ENCODE data around the gene CAMP. TPM values are rescaled to one million over a fixed set of nuclear protein-coding genes. Genes with fewer than 3 reads are reported as not detected.
A peak's percentile ranks its signal among the peaks of the same experiment; 100 is the strongest.

Gene CAMP
- total and polyA plus RNA-seq, 2 donors from 2014 or later: not detected

GRCh38 chr3:48186631-48187300 lies 36.5 kb upstream of the CAMP start:
- Histone ChIP-seq H3K9ac (ENCODE audit: low read length in 3 of 3) (peak overlapping the region; percentile 10 to 65 (median 43)), H3K36me3 (ENCODE audit: control insufficient read depth in 2 of 3, insufficient read depth in 3 of 3, low read length in 3 of 3) (peaks cover 0 to 6% (median 0%) of the 10 kb centered on the region in 3 donors), H3K27ac (ENCODE audit: low read depth in 2 of 2, low read length in 2 of 2) (no peak overlapping the region), H3K9me3 (ENCODE audit: control insufficient read depth in 2 of 3, insufficient read depth in 1 of 3, low read length in 3 of 3) (no peaks in the 10 kb centered on the region), H3K4me3 (ENCODE audit: low read length in 3 of 3) (peak overlapping the region; percentile 28 to 78 (median 64)), H3K4me1 (ENCODE audit: control insufficient read depth in 2 of 3, insufficient read depth in 2 of 3, low read depth in 1 of 3, low read length in 3 of 3) (peaks cover 2 to 7% (median 4%) of the 10 kb centered on the region in 3 donors), H3K27me3 (ENCODE audit: control insufficient read depth, insufficient read depth, low read length) (no peaks in the 10 kb centered on the region)
- FAIRE-seq: no peak
- TF ChIP-seq CTCF (IDR thresholded peaks at IDR 0.05; ENCODE audit: borderline replicate concordance, extremely low read depth, insufficient read depth): no peak
- intact Hi-C loops (cut with DNase I): no loop called here
- peak in 1 of 5 donors; percentile 10 for DNase-seq

DNA sequence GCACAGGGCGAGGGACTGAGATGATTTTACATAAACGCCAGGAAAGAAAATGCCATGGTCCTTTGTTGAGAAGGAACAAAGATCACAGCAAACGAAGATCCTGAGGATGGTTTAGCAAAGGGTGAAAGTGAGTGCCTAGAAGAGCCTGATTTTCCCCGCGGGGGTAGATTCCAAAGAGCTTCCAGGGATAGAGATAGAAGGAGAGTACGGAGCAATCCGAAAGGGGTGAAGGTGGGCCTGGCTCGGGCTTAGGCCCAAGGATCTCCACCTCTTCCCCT lies 36.1 kb upstream of the CAMP start:
- H3K4me1 ChIP-seq (ENCODE audit: control insufficient read depth in 2 of 3, insufficient read depth in 2 of 3, low read depth in 1 of 3, low read length in 3 of 3): peaks cover 2 to 7% (median 4%) of the 10 kb centered on the region in 3 donors
- H3K27me3 ChIP-seq (ENCODE audit: control insufficient read depth, insufficient read depth, low read length): no peaks in the 10 kb centered on the region
- intact Hi-C loops (cut with DNase I): no loop called here
- peaks cover 0 to 6% (median 0%) of the 10 kb centered on the region in 3 donors for H3K36me3 ChIP-seq (ENCODE audit: control insufficient read depth in 2 of 3, insufficient read depth in 3 of 3, low read length in 3 of 3)
- no peak overlapping the region for H3K27ac ChIP-seq (ENCODE audit: low read depth in 2 of 2, low read length in 2 of 2)
- H3K9me3 ChIP-seq (ENCODE audit: control insufficient read depth in 2 of 3, insufficient read depth in 1 of 3, low read length in 3 of 3): no peaks in the 10 kb centered on the region
- H3K9ac ChIP-seq (ENCODE audit: low read length in 3 of 3): peak overlapping the region; percentile 43 to 65 (median 59)
- TF ChIP-seq CTCF (IDR thresholded peaks at IDR 0.05; ENCODE audit: borderline replicate concordance, extremely low read depth, insufficient read depth): no peak
- peak overlapping the region; percentile 45 to 78 (median 64) for H3K4me3 ChIP-seq (ENCODE audit: low read length in 3 of 3)
- DNase-seq: peak in 2 of 5 donors; percentile 15 to 40
- no peak for FAIRE-seq

GRCh38 chr3:48187579-48188265 lies 35.6 kb upstream of the CAMP start:
- no peak for FAIRE-seq
- peak overlapping the region; percentile 78 to 81 (median 81) for H3K4me3 ChIP-seq (ENCODE audit: low read length in 3 of 3)
- peaks cover 0 to 1% (median 0%) of the 10 kb centered on the region in 3 donors for H3K36me3 ChIP-seq (ENCODE audit: control insufficient read depth in 2 of 3, insufficient read depth in 3 of 3, low read length in 3 of 3)
- H3K9ac ChIP-seq (ENCODE audit: low read length in 3 of 3): peak overlapping the region; percentile 59 to 74 (median 65)
- H3K4me1 ChIP-seq (ENCODE audit: control insufficient read depth in 2 of 3, insufficient read depth in 2 of 3, low read depth in 1 of 3, low read length in 3 of 3): peaks cover 2 to 7% (median 4%) of the 10 kb centered on the region in 3 donors
- intact Hi-C loops (cut with DNase I): no loop called here
- H3K27ac ChIP-seq (ENCODE audit: low read depth in 2 of 2, low read length in 2 of 2): no peak overlapping the region
- no peak for TF ChIP-seq CTCF (IDR thresholded peaks at IDR 0.05; ENCODE audit: borderline replicate concordance, extremely low read depth, insufficient read depth)
- DNase-seq: peak; percentile 92 to 94 (median 93)
- H3K9me3 ChIP-seq (ENCODE audit: control insufficient read depth in 2 of 3, insufficient read depth in 1 of 3, low read length in 3 of 3): no peaks in the 10 kb centered on the region
- no peaks in the 10 kb centered on the region for H3K27me3 ChIP-seq (ENCODE audit: control insufficient read depth, insufficient read depth, low read length)

Measured in kidney (tissue), 14 donors.